Measurements from ENCODE around the gene MCEE.
"Not testable (repeated sequence)": the region's sequence is repeated elsewhere in the genome, so short reads cannot be mapped to it uniquely, and the experiment has no call there.

The MCEE gene

DNA sequence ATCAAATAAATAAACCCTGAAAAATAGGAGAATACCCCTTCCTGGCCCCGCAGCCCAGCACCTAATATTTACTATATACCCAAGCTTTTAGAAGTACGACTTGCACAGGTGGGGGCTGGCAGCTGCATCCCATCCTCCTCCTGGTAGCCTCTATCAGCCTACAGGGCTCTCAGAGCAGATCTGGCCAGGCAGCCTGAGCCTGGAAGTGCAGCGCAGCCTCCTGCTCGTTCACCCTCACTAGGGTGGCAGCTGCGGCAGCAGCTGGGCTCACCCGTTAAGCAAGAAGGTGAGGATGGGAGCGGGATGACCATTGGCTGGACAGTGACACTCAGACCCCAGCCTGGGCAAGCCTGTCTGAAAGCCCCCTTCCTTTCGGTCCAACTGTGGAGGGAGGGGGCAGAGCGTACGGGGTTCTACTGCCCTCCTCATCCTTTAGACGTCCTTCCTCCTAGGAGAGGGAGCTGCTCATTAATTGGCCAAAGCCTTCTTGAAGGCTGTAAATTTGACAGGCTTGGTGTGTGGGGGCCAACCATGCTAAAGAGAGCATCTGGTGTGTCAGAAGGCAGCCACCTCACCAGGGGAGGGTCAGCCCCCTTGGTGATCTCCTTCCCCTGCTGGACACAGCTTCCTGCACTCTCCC, 23.7 kb upstream of the MCEE start:
- Histone ChIP-seq H3K36me3 (ENCODE audit: control insufficient read depth, insufficient read depth, low read length) (peaks cover 19% of the 10 kb centered on the region), H3K4me1 (ENCODE audit: control insufficient read depth, insufficient read depth, low read length) (peaks cover 15% of the 10 kb centered on the region), H3K4me3 (ENCODE audit: low read depth, low read length) (no peak overlapping the region), H3K9me3 (ENCODE audit: control insufficient read depth, insufficient read depth, low read depth, low read length) (no peaks in the 10 kb centered on the region), H3K9ac (ENCODE audit: low read length) (no peak overlapping the region), H3K27ac (ENCODE audit: low read depth, low read length) (no peak overlapping the region), H3K27me3 (ENCODE audit: control insufficient read depth, insufficient read depth, low read length) (peaks cover 2% of the 10 kb centered on the region; the same call in 1 of the 2 replicates)

DNA sequence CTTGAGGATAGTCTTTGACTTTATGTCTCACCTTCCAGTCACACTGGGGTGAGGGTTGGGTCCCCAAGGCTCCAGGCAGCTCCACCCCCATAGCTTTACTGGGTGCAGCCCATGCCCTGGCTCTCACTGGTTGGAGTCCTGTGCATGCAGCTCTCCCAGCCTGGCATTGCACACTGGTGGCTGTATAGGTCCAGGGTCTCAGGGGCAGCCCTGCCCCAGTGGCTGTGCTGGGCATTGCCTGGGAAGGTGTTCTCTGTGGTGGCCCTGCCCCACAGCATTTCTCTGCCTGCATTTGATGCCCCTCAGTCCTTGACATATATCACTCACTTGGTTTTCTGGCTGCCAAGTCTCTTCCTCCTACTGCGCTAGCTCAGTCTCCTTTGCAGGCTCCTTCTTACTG, 21.6 kb upstream of the MCEE start:
- H3K9ac ChIP-seq (ENCODE audit: low read length) = no peak overlapping the region
- H3K4me1 ChIP-seq (ENCODE audit: control insufficient read depth, insufficient read depth, low read length) = peaks cover 8% of the 10 kb centered on the region
- H3K9me3 ChIP-seq (ENCODE audit: control insufficient read depth, insufficient read depth, low read depth, low read length) = no peaks in the 10 kb centered on the region
- peaks cover 39% of the 10 kb centered on the region for H3K36me3 ChIP-seq (ENCODE audit: control insufficient read depth, insufficient read depth, low read length)
- no peak overlapping the region for H3K27ac ChIP-seq (ENCODE audit: low read depth, low read length)
- H3K4me3 ChIP-seq (ENCODE audit: low read depth, low read length) = no peak overlapping the region
- peaks cover 2% of the 10 kb centered on the region; the same call in 1 of the 2 replicates for H3K27me3 ChIP-seq (ENCODE audit: control insufficient read depth, insufficient read depth, low read length)

DNA sequence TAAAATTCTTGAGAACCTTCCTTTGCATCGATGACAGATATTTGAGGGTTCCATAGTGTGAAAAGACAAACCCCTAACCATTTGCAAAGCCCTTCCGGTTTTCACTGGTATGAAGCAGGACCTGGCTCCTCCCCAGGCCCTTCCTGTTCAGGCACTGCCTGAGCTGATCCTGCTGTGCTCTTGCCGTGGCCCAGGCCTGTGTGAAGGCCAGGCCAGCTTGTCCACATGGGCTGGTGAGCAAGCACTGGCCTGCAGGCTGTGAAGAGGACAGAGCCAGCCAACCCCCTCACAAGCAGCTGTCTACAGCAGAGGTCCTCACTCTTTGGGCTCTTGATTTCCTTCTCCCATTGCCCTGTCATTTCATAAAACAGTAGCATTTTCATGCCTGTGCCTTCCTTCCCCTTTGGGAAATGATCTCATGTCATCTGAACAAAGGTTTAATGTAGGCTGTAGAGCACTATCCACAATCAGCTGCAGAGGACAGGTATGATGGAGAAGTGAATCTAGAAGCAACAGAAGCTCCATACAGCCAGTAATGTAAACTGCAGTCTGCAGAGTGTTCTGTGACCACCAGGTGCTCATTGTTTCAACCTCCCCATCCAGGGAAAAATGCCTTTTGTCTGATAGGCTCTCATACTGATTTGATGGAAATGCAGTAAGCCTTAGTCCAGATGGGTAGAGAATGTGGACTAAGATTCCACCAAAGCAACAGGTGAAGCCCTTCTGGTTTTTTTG, 20.2 kb upstream of the MCEE start:
- H3K9me3 ChIP-seq (ENCODE audit: control insufficient read depth, insufficient read depth, low read depth, low read length) = no peaks in the 10 kb centered on the region
- H3K4me1 ChIP-seq (ENCODE audit: control insufficient read depth, insufficient read depth, low read length) = no peaks in the 10 kb centered on the region
- no peak overlapping the region for H3K4me3 ChIP-seq (ENCODE audit: low read depth, low read length)
- H3K36me3 ChIP-seq (ENCODE audit: control insufficient read depth, insufficient read depth, low read length) = peaks cover 50% of the 10 kb centered on the region
- no peaks in the 10 kb centered on the region for H3K27me3 ChIP-seq (ENCODE audit: control insufficient read depth, insufficient read depth, low read length)
- no peak overlapping the region for H3K27ac ChIP-seq (ENCODE audit: low read depth, low read length)
- no peak overlapping the region for H3K9ac ChIP-seq (ENCODE audit: low read length)

DNA sequence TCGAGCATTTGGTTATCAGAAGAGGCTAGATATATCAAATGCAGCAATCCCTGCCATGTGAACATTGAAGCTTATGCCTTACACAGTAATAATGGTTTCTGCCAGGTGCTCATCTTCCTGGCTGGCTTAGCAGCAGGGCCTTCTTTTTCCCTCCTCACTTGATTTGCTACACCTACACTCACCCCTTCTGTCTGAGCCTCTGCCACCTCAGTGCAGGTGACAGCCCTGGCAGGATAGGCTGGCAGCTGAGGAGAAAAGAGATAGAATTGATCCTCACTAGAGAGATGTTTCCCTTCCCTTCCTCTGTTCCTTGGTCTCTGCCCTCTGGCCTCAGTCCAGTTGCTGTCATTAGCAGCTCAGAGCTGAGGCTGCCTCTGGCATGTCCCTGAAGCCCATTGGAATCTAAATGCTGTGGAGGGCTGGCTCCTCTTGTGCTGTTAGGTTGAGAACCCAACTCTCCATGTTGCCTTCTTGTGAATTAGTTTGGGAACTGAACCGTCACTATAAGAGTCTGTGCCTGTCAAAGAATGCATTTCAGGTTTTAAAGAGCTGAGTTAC, 18.6 kb upstream of the MCEE start:
- no peaks in the 10 kb centered on the region for H3K27me3 ChIP-seq (ENCODE audit: control insufficient read depth, insufficient read depth, low read length)
- no peak overlapping the region for H3K9ac ChIP-seq (ENCODE audit: low read length)
- H3K36me3 ChIP-seq (ENCODE audit: control insufficient read depth, insufficient read depth, low read length) = peaks cover 67% of the 10 kb centered on the region
- H3K27ac ChIP-seq (ENCODE audit: low read depth, low read length) = no peak overlapping the region
- H3K4me3 ChIP-seq (ENCODE audit: low read depth, low read length) = no peak overlapping the region
- no peaks in the 10 kb centered on the region for H3K4me1 ChIP-seq (ENCODE audit: control insufficient read depth, insufficient read depth, low read length)
- H3K9me3 ChIP-seq (ENCODE audit: control insufficient read depth, insufficient read depth, low read depth, low read length) = no peaks in the 10 kb centered on the region

DNA sequence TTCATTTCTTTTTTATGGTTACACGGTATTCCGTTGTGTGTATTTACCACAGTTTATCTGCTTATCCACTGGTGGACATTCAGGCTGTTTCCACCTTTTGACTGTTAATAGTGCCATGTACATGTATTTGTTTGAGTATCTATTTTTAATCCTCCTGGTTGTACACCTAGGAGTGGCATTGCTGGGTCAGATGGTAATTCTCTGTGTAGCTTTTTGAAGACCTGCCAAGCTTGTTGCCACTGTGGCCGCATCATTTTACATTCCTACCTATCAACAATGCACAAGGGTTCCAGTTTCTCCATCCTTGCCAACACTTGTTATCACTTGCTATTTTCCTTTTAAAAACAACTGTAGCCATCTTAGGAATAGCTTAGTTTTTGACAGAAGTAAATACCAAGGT, 13.8 kb upstream of the MCEE start:
- Histone ChIP-seq H3K27me3 (ENCODE audit: control insufficient read depth, insufficient read depth, low read length) (no peaks in the 10 kb centered on the region), H3K9me3 (ENCODE audit: control insufficient read depth, insufficient read depth, low read depth, low read length) (no peaks in the 10 kb centered on the region), H3K4me3 (ENCODE audit: low read depth, low read length) (no peak overlapping the region), H3K4me1 (ENCODE audit: control insufficient read depth, insufficient read depth, low read length) (no peaks in the 10 kb centered on the region), H3K9ac (ENCODE audit: low read length) (no peak overlapping the region), H3K36me3 (ENCODE audit: control insufficient read depth, insufficient read depth, low read length) (peaks cover 95% of the 10 kb centered on the region), H3K27ac (ENCODE audit: low read depth, low read length) (no peak overlapping the region)

DNA sequence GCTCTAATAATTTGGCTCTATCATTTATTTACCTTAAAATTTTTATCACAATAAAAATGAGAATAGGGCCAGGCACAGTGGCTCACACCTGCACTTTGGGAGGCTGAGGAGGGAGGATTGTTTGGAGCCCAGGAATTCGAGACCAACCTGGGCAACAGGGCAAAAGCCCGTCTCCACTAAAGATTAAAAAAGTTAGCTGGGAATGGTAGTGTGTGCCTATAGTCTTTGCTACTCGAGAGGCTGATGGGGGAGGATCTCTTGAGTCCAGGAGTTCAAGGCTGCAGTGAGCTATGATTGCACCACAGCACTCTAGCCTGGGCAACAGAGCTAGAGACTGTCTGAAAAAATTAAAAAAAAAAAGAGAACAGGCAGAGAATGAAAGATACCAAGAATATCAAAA, 6.1 kb upstream of the MCEE start:
- no peak overlapping the region for H3K4me3 ChIP-seq (ENCODE audit: low read depth, low read length)
- no peaks in the 10 kb centered on the region for H3K27me3 ChIP-seq (ENCODE audit: control insufficient read depth, insufficient read depth, low read length)
- 0 out of 2 replicates have a peak, but pooled peaks cover 3% of the 10 kb centered on the region for H3K4me1 ChIP-seq (ENCODE audit: control insufficient read depth, insufficient read depth, low read length)
- H3K9ac ChIP-seq (ENCODE audit: low read length) = no peak overlapping the region
- H3K36me3 ChIP-seq (ENCODE audit: control insufficient read depth, insufficient read depth, low read length) = peaks cover 85% of the 10 kb centered on the region
- no peaks in the 10 kb centered on the region for H3K9me3 ChIP-seq (ENCODE audit: control insufficient read depth, insufficient read depth, low read depth, low read length)
- no peak overlapping the region for H3K27ac ChIP-seq (ENCODE audit: low read depth, low read length)

DNA sequence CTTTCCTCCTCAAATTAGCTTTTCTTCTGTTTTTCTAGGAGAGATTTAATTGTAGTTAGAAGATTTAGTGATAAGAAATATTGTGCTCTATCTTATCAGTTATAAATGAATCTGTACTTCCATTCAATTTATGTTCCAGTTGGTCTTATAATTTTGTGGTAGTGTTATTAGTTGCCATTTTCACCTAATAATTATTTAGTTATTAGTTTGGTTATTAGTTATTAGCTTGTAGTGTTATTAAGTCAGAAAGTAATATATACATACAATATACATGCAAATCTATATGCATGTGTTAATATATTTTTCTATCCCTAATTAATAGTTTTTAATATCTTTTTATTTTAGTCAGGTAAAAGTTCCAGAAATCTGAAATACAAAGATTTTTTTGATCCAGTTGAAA, 3.6 kb upstream of the MCEE start:
- Histone ChIP-seq H3K9me3 (ENCODE audit: control insufficient read depth, insufficient read depth, low read depth, low read length) (no peaks in the 10 kb centered on the region), H3K27ac (ENCODE audit: low read depth, low read length) (no peak overlapping the region), H3K36me3 (ENCODE audit: control insufficient read depth, insufficient read depth, low read length) (peaks cover 61% of the 10 kb centered on the region), H3K4me3 (ENCODE audit: low read depth, low read length) (no peak overlapping the region), H3K4me1 (ENCODE audit: control insufficient read depth, insufficient read depth, low read length) (peaks cover 4% of the 10 kb centered on the region; the same call in 1 of the 2 replicates), H3K27me3 (ENCODE audit: control insufficient read depth, insufficient read depth, low read length) (no peaks in the 10 kb centered on the region), H3K9ac (ENCODE audit: low read length) (no peak overlapping the region)

DNA sequence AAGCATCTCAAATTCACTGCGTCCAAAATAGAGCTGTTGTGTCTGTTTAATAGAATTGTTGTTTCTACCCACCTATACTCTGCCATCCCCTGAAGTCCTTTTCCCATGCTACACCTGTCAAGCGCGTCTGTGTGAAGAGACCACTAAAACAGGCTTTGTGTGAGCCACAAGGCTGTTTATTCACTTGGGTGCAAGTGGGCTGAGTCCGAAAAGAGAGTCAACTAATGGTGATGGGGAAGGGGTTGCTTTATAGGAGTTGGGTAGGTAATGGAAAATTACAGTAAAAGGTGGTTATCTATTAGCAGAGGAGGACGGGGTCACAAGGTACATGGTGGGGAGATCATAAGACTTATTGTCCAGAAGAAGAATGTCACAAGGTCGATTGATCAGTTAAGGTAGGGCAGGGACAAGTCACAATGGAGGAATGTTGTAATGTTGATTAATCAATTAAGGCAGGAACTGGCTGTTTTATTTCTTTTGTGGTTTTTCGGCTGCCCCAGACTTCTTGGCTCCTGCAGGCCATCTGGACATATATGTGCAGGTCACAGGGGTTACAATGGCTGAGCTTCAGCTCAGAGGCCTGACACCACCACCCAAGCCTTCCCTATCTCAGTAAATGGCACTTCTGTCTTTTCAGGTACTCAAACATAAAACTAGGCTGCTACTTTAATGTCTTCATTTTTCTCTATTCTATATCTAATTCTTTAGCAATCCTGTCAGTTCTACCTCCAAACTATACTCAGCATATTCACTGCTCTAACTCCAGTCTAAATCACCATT, 1.5 kb upstream of the MCEE start:
- H3K27me3 ChIP-seq (ENCODE audit: control insufficient read depth, insufficient read depth, low read length); H3K4me1 ChIP-seq (ENCODE audit: control insufficient read depth, insufficient read depth, low read length); H3K9me3 ChIP-seq (ENCODE audit: control insufficient read depth, insufficient read depth, low read depth, low read length): not testable (repeated sequence)
- peak overlapping the region; percentile 88 for H3K9ac ChIP-seq (ENCODE audit: low read length)
- H3K27ac ChIP-seq (ENCODE audit: low read depth, low read length) = peak overlapping the region; percentile 58; the same call in 1 of the 2 replicates
- H3K36me3 ChIP-seq (ENCODE audit: control insufficient read depth, insufficient read depth, low read length) = peaks cover 41% of the 10 kb centered on the region
- H3K4me3 ChIP-seq (ENCODE audit: low read depth, low read length) = peak overlapping the region; percentile 94

DNA sequence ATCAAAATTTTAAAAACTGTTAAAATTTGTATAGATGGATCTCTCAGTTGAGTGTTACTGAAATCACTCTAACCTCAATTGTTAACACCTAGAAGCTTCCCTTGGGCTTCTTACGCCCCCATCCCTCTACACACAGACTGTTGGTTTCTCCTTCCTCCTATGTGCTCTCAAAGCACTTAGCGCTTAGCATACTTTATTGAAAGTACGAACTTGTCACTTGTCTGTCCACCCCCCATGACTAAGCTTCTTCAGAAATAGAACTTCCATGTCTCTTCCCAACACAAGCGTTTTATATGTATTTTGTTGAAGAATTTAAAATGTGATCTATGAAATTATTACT, 846 bp upstream of the MCEE start:
- peak overlapping the region; percentile 58; the same call in 1 of the 2 replicates for H3K27ac ChIP-seq (ENCODE audit: low read depth, low read length)
- H3K4me1 ChIP-seq (ENCODE audit: control insufficient read depth, insufficient read depth, low read length) = peaks cover 4% of the 10 kb centered on the region; the same call in 1 of the 2 replicates
- H3K4me3 ChIP-seq (ENCODE audit: low read depth, low read length) = peak overlapping the region; percentile 94
- peak overlapping the region; percentile 88 for H3K9ac ChIP-seq (ENCODE audit: low read length)
- peaks cover 34% of the 10 kb centered on the region for H3K36me3 ChIP-seq (ENCODE audit: control insufficient read depth, insufficient read depth, low read length)
- no peaks in the 10 kb centered on the region for H3K9me3 ChIP-seq (ENCODE audit: control insufficient read depth, insufficient read depth, low read depth, low read length)
- H3K27me3 ChIP-seq (ENCODE audit: control insufficient read depth, insufficient read depth, low read length) = no peaks in the 10 kb centered on the region

DNA sequence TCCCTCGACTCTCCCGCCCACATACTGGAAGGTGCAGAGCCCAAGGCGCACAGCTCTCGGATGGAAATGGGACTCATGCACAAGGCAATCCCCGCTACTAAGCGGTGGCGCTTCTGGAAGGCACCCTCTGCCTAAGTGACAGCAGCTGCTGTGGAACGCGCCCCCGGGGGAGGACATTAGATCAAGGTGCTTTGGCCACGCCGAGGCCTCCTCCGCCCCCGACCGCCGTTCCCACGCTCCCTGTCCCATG, 202 bp downstream of the MCEE start:
- H3K9me3 ChIP-seq (ENCODE audit: control insufficient read depth, insufficient read depth, low read depth, low read length) = no peaks in the 10 kb centered on the region
- H3K9ac ChIP-seq (ENCODE audit: low read length) = peak overlapping the region; percentile 88
- H3K27ac ChIP-seq (ENCODE audit: low read depth, low read length) = peak overlapping the region; percentile 58; the same call in 1 of the 2 replicates
- H3K4me3 ChIP-seq (ENCODE audit: low read depth, low read length) = peak overlapping the region; percentile 94
- peaks cover 4% of the 10 kb centered on the region; the same call in 1 of the 2 replicates for H3K4me1 ChIP-seq (ENCODE audit: control insufficient read depth, insufficient read depth, low read length)
- H3K36me3 ChIP-seq (ENCODE audit: control insufficient read depth, insufficient read depth, low read length) = peaks cover 26% of the 10 kb centered on the region
- no peaks in the 10 kb centered on the region for H3K27me3 ChIP-seq (ENCODE audit: control insufficient read depth, insufficient read depth, low read length)
